ENCODE results near the gene RPS6KA2.
A peak's percentile ranks its signal among the peaks of the same experiment; 100 is the strongest.

The RPS6KA2 gene

DNA sequence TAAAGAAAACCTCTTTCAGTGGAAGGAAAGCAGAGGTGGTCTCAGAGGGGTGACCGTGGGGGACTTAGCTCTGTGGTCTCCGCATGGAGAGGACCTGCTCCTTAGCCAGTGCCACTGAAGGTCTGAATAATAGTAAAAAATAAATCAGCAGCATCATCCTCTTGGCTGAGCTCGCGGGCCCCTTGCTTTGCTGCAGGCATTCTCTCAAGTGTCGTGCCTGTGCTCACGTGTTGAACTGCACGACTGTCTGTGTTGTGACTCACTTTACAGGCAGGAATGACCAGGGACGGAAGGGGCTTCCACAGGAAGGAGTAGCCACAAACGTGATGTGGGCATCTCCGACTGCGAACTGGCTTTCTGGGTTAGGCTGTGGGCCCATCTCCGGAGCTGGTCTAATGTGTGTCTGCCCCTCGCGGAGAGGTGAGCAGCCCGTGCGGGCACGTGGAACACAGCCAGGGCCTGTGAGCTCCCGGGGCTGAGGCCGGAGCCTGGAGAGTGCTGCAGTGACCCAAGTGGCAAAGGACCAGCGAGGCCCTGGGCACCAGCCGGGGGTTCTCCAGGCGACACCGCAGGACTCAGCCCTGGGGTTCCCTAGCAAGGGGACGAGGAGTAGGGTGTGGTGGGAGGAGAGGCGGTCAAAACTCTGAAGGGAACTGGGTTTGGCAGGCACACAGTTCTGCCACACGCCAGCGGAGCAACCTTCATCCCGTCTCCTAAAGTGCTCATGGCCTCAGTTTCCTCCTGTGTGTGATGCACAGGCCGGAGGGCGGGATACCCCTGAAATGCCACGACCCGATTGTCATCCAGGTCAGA lies 129.8 kb downstream of the RPS6KA2 start:
- H3K4me1 Mint-ChIP-seq (ENCODE audit: low read depth) = peaks cover 2% of the 10 kb centered on the region
- no peaks in the 10 kb centered on the region for H3K27me3 Mint-ChIP-seq (ENCODE audit: low read depth)
- no peaks in the 10 kb centered on the region for H3K36me3 Mint-ChIP-seq (ENCODE audit: low read depth)
- no peaks in the 10 kb centered on the region for H3K9me3 Mint-ChIP-seq
- no peak overlapping the region for H3K4me3 Mint-ChIP-seq
- H3K27ac Mint-ChIP-seq = no peak overlapping the region

DNA sequence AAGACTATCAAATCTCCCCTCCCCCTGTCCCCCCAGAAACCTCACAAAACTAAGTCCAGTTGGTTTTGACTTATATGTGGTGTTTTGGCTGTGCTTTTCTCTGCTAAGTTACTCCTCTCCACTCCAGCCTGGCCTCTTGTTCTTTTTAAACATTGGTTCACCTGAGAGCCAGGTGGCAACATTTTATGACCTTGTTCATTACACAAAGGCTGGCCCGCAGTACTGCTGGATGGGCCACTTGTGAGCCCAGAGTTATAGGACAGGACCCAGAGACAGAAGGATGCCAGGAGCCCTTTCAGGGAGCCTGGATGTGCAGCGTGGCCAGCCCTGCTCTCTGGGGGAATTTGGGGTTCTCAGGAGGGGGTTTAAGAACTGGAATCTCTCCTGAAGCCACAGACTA lies 130.6 kb downstream of the RPS6KA2 start:
- H3K36me3 Mint-ChIP-seq (ENCODE audit: low read depth) = no peaks in the 10 kb centered on the region
- H3K4me1 Mint-ChIP-seq (ENCODE audit: low read depth) = peaks cover 2% of the 10 kb centered on the region
- H3K27ac Mint-ChIP-seq = no peak overlapping the region
- H3K4me3 Mint-ChIP-seq = no peak overlapping the region
- H3K9me3 Mint-ChIP-seq = no peaks in the 10 kb centered on the region
- no peaks in the 10 kb centered on the region for H3K27me3 Mint-ChIP-seq (ENCODE audit: low read depth)

DNA sequence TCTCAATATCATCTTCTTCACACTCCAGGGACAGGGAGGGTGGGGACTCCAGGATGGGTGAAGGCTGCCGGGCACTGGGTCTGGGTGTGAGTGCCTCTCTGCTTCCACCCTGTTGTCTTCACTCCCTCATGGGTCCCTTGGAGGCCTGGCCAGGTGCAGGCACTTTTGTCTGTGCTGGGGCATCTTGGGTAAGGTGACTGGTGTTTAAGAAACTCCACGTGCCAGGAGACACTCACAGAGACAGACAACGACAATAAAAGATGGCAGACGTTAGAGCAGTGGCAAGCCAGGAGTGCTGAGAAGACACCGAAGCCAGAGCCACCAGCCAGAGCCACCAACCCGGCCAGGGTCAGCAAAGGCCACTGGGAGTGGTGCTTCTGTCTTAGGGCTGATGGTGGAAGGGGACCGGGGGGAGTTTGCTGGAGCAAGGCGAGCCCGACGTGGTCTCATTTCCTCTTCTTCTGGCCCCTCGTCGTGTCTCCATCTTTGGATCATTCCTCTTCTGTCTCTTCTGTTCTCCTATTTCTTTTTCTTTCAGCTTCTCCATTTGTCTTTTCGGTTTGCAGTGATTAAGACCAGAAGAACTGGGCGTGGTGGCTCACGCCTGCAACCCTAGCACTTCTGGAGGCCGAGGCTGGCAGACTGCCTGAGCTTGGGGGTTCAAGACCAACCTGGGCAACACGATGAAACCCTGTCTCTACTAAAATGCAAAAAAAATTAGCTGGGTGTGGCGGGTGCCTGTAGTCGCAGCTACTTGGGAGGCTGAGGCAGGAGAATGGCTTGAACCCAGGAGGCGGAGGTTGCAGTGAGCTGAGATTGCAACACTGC lies 131.3 kb downstream of the RPS6KA2 start:
- H3K4me1 Mint-ChIP-seq (ENCODE audit: low read depth) = peaks cover 2% of the 10 kb centered on the region
- peaks cover 3% of the 10 kb centered on the region for H3K27me3 Mint-ChIP-seq (ENCODE audit: low read depth)
- no peak overlapping the region for H3K27ac Mint-ChIP-seq
- no peaks in the 10 kb centered on the region for H3K36me3 Mint-ChIP-seq (ENCODE audit: low read depth)
- no peaks in the 10 kb centered on the region for H3K9me3 Mint-ChIP-seq
- H3K4me3 Mint-ChIP-seq = no peak overlapping the region

DNA sequence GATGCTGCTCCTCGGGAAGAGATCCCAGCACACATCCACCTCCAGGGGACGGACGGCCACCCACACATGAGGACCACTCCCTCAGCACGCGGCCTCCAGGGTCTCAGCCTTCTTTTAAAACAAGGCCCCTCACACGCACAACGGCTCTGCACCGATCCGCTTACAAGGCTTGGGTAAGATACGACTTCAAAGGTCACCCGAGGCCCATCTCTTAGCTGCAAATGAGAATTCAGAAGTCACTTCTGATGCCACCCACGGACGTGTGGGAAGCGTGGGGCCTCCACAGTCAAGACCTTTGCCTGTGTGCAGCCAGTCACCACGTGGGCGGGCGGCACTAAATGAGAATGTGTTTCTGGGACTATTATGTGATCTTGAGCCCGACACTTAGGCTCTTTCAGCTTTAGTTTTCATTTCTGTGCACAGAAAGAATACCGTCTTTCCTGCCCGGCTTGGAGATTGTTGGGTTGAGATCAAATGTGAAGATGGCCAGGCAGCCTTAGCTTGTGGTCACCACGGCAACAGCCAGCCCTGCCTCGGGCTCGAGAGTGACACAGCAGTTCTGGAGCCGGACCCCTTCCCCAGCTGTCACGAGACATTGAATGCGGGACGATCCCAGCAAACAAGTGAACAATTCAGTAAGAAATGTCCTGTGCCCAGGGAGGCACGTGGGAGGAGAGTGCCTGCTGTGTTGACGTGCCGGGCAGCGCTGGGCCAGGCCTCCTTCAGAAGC lies 132.1 kb downstream of the RPS6KA2 start:
- Mint-ChIP-seq H3K4me3 (no peak overlapping the region), H3K9me3 (no peaks in the 10 kb centered on the region), H3K27ac (no peak overlapping the region), H3K27me3 (ENCODE audit: low read depth) (peaks cover 4% of the 10 kb centered on the region), H3K4me1 (ENCODE audit: low read depth) (peaks cover 2% of the 10 kb centered on the region), H3K36me3 (ENCODE audit: low read depth) (no peaks in the 10 kb centered on the region)

DNA sequence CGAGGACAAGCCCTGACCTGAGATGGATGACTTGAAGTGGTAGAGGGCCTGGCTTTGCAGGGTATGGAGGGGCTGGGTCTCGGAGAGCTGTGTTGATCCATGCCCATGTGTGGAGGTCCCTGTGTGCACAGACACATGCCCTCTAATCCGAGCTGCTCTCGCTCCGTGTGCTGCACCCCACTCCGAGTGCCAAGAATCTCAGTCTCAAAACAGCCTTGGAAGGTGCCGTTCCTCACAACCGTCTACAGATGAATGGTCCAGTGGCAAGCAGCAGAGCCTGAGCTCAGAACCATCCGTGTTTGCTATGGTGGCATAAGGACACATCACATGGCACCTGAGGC lies 133.0 kb downstream of the RPS6KA2 start:
- H3K27me3 Mint-ChIP-seq (ENCODE audit: low read depth) = peaks cover 4% of the 10 kb centered on the region
- no peaks in the 10 kb centered on the region for H3K36me3 Mint-ChIP-seq (ENCODE audit: low read depth)
- H3K4me3 Mint-ChIP-seq = no peak overlapping the region
- no peaks in the 10 kb centered on the region for H3K9me3 Mint-ChIP-seq
- H3K4me1 Mint-ChIP-seq (ENCODE audit: low read depth) = peaks cover 2% of the 10 kb centered on the region
- H3K27ac Mint-ChIP-seq = no peak overlapping the region

DNA sequence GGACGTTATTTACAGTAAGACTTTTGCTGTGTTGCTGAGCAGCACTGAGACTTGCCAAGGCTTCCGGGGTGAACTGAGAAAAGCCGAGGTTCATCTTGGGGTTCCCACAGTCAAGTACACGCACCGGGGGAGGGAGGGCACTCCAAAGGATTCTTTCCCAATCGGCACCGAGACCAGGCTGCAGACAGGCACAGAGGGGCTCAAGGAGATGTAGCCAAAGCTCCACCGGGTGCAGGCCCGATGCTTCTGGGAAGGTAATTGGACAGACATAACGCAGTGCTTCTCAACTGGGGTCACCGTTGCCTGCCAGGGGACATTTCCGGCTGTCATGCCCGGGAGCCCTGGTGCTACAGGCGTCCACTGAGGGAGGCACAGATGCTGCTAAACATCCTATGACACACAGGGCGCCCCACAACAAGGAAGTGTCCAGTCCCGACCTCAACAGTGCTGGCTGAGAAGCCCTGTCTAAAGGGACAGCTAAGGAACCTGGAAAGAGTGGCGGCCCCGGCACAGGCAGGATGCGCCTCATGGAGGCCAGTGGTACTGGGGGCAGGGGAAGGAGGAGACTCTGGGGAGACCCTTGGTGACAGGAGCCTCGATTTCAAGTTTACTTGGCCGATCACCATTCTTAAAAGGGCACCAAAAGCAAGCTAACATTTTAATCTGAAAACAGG lies 133.5 kb downstream of the RPS6KA2 start:
- Mint-ChIP-seq H3K4me3 (no peak overlapping the region), H3K9me3 (no peaks in the 10 kb centered on the region), H3K36me3 (ENCODE audit: low read depth) (no peaks in the 10 kb centered on the region), H3K27ac (no peak overlapping the region), H3K4me1 (ENCODE audit: low read depth) (peaks cover 2% of the 10 kb centered on the region), H3K27me3 (ENCODE audit: low read depth) (peaks cover 4% of the 10 kb centered on the region)

DNA sequence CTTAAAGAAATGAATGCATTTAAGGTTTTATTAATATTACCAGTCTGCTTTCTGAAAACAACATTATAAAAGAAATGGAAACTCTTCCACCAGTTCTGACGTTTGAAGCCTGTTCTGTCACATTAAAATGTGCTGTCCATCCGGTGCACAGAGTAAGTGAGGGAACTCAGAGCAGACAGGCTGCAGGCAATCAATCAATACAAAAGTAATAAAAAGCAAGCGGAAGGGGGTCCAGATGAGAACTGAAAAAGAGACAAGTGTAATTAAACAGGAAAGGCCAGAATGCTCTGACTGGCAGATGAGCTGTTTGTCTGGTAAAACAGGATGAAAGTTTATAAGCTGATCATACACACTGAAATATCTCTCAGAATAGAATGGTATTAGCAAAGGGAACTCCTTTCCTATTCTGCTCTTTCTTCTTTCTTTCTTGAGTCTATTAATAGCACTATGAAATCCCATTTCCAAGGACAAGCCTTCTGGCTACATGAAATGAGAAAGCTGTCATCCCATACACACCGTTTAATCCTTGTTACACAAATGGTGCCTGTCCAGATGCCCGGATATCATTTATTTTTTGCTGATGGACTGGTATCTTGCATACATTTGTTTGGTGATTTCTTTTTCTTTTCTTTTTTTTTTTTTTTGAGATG lies 134.8 kb downstream of the RPS6KA2 start:
- peaks cover 10% of the 10 kb centered on the region for H3K36me3 Mint-ChIP-seq (ENCODE audit: low read depth)
- H3K4me1 Mint-ChIP-seq (ENCODE audit: low read depth) = peaks cover 12% of the 10 kb centered on the region
- no peak overlapping the region for H3K27ac Mint-ChIP-seq
- peaks cover 10% of the 10 kb centered on the region for H3K9me3 Mint-ChIP-seq
- no peak overlapping the region for H3K4me3 Mint-ChIP-seq
- peaks cover 4% of the 10 kb centered on the region for H3K27me3 Mint-ChIP-seq (ENCODE audit: low read depth)

DNA sequence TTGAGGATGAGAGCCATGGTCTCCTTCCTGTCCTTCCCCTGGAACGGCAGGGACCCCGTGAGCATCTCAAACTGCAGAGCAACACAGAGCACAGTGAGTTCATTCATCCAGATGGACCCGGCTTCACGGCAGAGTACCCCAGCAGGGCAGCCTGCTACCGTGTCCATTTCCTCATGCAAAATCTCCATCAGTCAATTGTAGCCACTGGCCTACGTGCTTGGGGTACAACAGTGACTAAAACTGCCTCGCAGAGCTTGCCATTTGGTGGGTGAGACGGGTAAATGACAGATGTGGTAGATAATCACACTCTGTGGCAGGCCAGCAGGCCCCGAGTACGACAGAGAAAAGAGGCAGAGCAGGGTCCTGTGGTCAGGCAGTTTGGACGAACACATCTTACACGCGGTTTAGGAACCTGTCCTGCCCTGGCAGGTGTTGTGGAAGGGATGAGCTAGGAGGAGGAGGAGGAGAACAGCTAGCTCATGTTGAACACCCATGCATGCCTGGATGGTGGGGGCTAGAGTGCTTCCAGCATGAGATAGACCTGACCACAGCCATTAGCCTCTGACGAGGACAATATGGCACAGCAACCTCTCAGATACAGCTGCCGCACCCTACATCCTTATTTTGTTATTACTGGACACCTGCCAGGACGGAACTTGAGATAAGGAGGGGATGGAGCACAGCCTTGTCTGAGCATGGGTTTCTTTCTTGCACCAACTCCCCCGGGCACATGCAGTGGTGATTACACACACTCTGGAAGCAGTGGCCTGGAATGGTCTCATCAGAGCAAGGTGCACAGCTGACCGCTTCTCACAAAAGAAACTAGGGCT lies 136.2 kb downstream of the RPS6KA2 start:
- H3K4me3 Mint-ChIP-seq = no peak overlapping the region
- H3K4me1 Mint-ChIP-seq (ENCODE audit: low read depth) = peaks cover 14% of the 10 kb centered on the region
- H3K27me3 Mint-ChIP-seq (ENCODE audit: low read depth) = peaks cover 4% of the 10 kb centered on the region
- peaks cover 10% of the 10 kb centered on the region for H3K36me3 Mint-ChIP-seq (ENCODE audit: low read depth)
- H3K9me3 Mint-ChIP-seq = peaks cover 11% of the 10 kb centered on the region
- no peak overlapping the region for H3K27ac Mint-ChIP-seq

DNA sequence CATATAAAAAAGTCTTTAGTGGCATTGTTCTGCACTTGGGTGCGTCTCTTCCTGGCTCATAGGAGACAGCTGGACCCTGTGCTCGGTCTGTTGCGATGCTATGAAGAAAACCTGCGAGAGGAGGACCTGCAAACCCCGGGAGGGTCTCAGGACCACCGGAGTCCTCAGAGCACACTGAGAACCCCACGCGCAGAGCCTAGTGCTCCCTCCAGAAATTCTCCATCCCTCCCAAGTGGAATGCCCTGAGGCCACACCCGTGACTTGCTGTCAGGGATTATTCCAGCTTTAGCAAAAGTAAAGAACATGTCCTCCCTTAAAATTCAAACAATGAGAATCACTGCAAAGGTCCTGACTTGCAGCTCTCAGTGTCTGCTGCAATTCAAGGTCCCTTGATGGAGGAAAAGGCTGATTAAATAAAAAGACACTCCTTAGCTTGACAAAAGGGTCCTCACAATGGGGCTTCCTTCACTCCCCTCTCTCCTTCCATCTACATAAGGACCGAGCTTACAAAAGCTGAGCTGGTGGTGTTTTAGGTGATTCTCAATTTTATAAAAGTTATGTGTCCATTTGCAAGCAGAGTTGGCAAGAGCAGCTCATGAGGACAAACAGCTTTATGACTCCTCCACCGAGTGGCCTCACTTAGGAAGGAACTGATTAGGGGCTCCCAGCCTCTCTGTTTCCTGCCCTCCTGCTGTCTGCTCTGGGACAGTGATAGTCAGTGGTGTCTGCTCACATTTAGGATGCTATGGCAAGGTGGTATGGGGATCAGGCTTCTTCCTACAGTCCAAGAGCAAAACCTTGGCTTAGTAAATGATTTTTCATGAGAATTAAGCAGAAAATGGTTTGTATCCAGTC lies 137.5 kb downstream of the RPS6KA2 start:
- peak overlapping the region; percentile 65 for H3K27ac Mint-ChIP-seq
- H3K4me3 Mint-ChIP-seq = no peak overlapping the region
- peaks cover 4% of the 10 kb centered on the region for H3K27me3 Mint-ChIP-seq (ENCODE audit: low read depth)
- peaks cover 14% of the 10 kb centered on the region for H3K4me1 Mint-ChIP-seq (ENCODE audit: low read depth)
- H3K36me3 Mint-ChIP-seq (ENCODE audit: low read depth) = peaks cover 10% of the 10 kb centered on the region
- peaks cover 11% of the 10 kb centered on the region for H3K9me3 Mint-ChIP-seq

DNA sequence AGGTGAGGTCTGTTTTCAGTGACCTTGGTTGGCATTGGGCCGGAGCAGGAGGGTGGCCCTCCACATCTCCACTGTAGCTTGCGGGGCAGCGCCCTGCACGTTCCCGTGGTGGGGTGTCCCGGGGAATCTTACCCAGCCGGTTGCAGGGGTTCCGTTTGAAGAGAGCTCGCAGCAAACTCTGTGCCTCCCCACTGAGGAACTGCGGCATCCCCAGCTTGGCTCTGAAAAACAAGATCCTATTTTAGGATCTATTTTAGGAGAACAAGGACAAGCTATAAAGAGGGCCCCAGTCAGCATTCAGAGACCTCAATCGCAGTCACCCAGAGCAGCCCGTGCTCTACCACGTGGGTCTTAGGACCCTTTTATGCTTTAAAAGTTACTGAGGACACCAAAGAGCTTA lies 138.3 kb downstream of the RPS6KA2 start:
- Mint-ChIP-seq H3K27ac (no peak overlapping the region), H3K4me1 (ENCODE audit: low read depth) (peaks cover 14% of the 10 kb centered on the region), H3K9me3 (peaks cover 11% of the 10 kb centered on the region), H3K27me3 (ENCODE audit: low read depth) (peaks cover 4% of the 10 kb centered on the region), H3K4me3 (no peak overlapping the region), H3K36me3 (ENCODE audit: low read depth) (peaks cover 10% of the 10 kb centered on the region)

DNA sequence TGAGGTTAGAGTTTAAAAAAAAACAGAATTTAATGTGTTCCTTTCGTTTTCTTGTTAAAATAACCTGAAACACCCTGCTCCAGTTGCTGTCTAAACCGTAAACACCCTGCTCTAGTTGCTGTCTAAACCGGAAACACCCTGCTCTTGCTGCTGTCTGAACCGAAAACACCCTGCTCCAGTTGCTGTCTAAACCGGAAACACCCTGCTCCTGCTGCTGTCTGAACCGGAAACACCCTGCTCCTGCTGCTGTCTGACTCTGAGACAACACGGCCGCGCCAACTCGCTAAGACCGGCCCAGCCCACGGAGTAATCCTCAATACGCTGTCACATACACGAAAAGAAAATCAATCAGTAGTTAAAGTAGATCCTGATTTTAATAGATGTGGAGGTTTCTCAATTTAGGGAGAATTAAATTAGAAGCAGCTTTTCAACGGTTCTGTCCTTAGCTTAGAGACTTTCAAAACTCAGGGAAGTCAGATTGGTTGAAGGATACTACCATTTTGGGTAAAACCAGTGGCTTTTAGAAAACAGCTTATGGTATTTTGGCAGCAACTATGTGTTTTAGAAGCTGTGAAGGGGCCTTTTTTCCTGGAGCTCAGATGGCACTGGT lies 138.9 kb downstream of the RPS6KA2 start:
- peaks cover 10% of the 10 kb centered on the region for H3K36me3 Mint-ChIP-seq (ENCODE audit: low read depth)
- peaks cover 4% of the 10 kb centered on the region for H3K27me3 Mint-ChIP-seq (ENCODE audit: low read depth)
- peak overlapping the region; percentile 93 for H3K27ac Mint-ChIP-seq
- H3K4me3 Mint-ChIP-seq = peak overlapping the region; percentile 56
- H3K9me3 Mint-ChIP-seq = peaks cover 11% of the 10 kb centered on the region
- peaks cover 14% of the 10 kb centered on the region for H3K4me1 Mint-ChIP-seq (ENCODE audit: low read depth)

DNA sequence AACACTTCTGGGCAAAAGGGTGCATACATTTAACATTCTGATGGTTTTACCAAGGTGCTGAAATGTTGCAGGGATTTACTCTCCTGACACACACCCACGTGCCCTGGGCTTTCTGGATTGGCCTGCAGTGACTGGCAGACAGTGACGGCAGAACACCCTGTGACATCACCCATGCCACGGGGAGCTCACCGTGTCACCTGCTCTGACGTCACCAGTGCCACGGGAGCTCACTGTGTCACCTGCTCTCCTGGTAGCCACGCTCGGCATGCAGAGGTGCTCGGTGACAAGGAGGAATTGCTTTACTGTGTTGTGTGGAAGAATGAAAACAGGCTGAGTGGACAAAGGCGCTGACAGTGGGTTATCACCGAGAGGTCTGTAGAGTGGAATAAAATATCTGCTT lies 139.9 kb downstream of the RPS6KA2 start:
- H3K27me3 Mint-ChIP-seq (ENCODE audit: low read depth) = peaks cover 4% of the 10 kb centered on the region
- peak overlapping the region; percentile 93 for H3K27ac Mint-ChIP-seq
- H3K36me3 Mint-ChIP-seq (ENCODE audit: low read depth) = peaks cover 10% of the 10 kb centered on the region
- H3K4me3 Mint-ChIP-seq = peak overlapping the region; percentile 3
- peaks cover 14% of the 10 kb centered on the region for H3K4me1 Mint-ChIP-seq (ENCODE audit: low read depth)
- peaks cover 11% of the 10 kb centered on the region for H3K9me3 Mint-ChIP-seq
